WERI-Rb-1 (cell line): ENCODE results near the gene SMIM24.

ENCODE experiments used
- DNase-seq: peaks from one replicate; pipeline ENCODE4 v3.0.0-alpha.2; 2020
- H3K27ac ChIP-seq: fragments of 250-450 bp; sonication (Bioruptor Pico); 2 replicates; pipeline ENCODE4 v1.5.1; 2020; ENCODE audit warnings: mild to moderate bottlenecking, moderate library complexity
- H3K27me3 ChIP-seq: fragments of 250-450 bp; sonication (Bioruptor Pico); 2 replicates; pipeline ENCODE4 v1.5.1; 2021; ENCODE audit warnings: mild to moderate bottlenecking, low read depth, moderate library complexity; ENCODE audit not compliant: insufficient read depth, severe bottlenecking
- H3K36me3 ChIP-seq: fragments of 250-450 bp; sonication (Bioruptor Pico); 2 replicates; pipeline ENCODE4 v1.5.1; 2020; ENCODE audit warnings: mild to moderate bottlenecking, moderate library complexity
- H3K4me3 ChIP-seq: 2 replicates; pipeline ENCODE4 v1.5.1; 2011; ENCODE audit warnings: low read depth, mild to moderate bottlenecking, control low read depth, low read length
- H3K9me3 ChIP-seq: fragments of 250-450 bp; sonication (Bioruptor Pico); 2 replicates; pipeline ENCODE4 v1.5.1; 2021; ENCODE audit warnings: mild to moderate bottlenecking, moderate library complexity; ENCODE audit not compliant: severe bottlenecking
- CTCF ChIP-seq: IDR thresholded peaks from 2 replicates; pipeline ENCODE4 v1.5.1; 2011; ENCODE audit warnings: low read depth, mild to moderate bottlenecking, control low read depth, inconsistent platforms, low read length

Gene SMIM24

GRCh38 chr19:3462991-3463713, 17.2 kb downstream of the SMIM24 start:
- no peak for DNase-seq
- TF ChIP-seq CTCF, result no peak
- no peaks in the 10 kb centered on the region for H3K27me3 ChIP-seq
- H3K36me3 ChIP-seq, result peaks cover 7% of the 10 kb centered on the region
- H3K27ac ChIP-seq, result no peak overlapping the region
- no peaks in the 10 kb centered on the region for H3K9me3 ChIP-seq
- H3K4me3 ChIP-seq, result no peak overlapping the region

GRCh38 chr19:3459965-3460582, 20.3 kb downstream of the SMIM24 start:
- Histone ChIP-seq H3K9me3 (no peaks in the 10 kb centered on the region), H3K27me3 (no peaks in the 10 kb centered on the region), H3K4me3 (no peak overlapping the region), H3K27ac (no peak overlapping the region), H3K36me3 (peaks cover 16% of the 10 kb centered on the region)
- no peak for TF ChIP-seq CTCF
- no peak for DNase-seq

GRCh38 chr19:3459089-3459881, 21.0 kb downstream of the SMIM24 start:
- no peak for TF ChIP-seq CTCF
- H3K36me3 ChIP-seq, result peaks cover 23% of the 10 kb centered on the region
- H3K9me3 ChIP-seq, result no peaks in the 10 kb centered on the region
- no peaks in the 10 kb centered on the region for H3K27me3 ChIP-seq
- no peak for DNase-seq
- H3K4me3 ChIP-seq, result no peak overlapping the region
- no peak overlapping the region for H3K27ac ChIP-seq

GRCh38 chr19:3458229-3459088, 21.9 kb downstream of the SMIM24 start:
- TF ChIP-seq CTCF, result no peak
- no peak overlapping the region for H3K4me3 ChIP-seq
- H3K27ac ChIP-seq, result no peak overlapping the region
- H3K27me3 ChIP-seq, result no peaks in the 10 kb centered on the region
- no peak for DNase-seq
- peaks cover 26% of the 10 kb centered on the region for H3K36me3 ChIP-seq
- H3K9me3 ChIP-seq, result no peaks in the 10 kb centered on the region

- Histone ChIP-seq H3K9me3 (no peaks in the 10 kb centered on the region), H3K27ac (no peak overlapping the region), H3K4me3 (no peak overlapping the region), H3K27me3 (no peaks in the 10 kb centered on the region), H3K36me3 (peaks cover 32% of the 10 kb centered on the region)
- no peak for DNase-seq
- no peak for TF ChIP-seq CTCF
Measured at GRCh38 chr19:3457528-3458228, 22.6 kb downstream of the SMIM24 start.
